NCI-H1930 (cell line): ENCODE results near the gene DNMT1.
"Not testable (repeated sequence)": the region's sequence is repeated elsewhere in the genome, so short reads cannot be mapped to it uniquely, and the experiment has no call there.

ENCODE experiments used
- DNase-seq, 2 experiments: peaks; one replicate each; lab custom pipeline; 2025; lab: John Stamatoyannopoulos, UW

DNMT1 gene

DNA sequence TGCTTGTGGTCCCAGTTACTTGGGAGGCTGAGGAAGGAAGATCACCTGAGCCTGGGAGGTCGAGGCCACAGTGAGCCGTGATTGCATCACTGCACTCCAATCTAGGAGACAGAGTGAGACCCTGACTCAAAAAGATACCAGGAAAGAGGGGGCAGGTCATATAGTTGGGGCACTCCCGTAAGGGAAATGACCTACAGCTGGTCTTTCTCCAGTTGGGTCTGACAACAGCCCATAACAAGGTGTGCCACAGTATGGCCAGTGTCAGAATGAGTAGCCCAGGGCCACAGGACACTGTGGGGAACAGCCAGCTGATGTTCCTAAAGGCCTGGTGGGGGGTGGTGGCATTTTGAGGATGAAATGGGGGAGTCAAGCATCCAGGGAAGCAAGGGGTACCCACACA, 10.8 kb downstream of the DNMT1 start:
- no peak for DNase-seq

- no peak for DNase-seq
Observed at GRCh38 chr19:10182847-10183246, 11.9 kb downstream of the DNMT1 start.

DNA sequence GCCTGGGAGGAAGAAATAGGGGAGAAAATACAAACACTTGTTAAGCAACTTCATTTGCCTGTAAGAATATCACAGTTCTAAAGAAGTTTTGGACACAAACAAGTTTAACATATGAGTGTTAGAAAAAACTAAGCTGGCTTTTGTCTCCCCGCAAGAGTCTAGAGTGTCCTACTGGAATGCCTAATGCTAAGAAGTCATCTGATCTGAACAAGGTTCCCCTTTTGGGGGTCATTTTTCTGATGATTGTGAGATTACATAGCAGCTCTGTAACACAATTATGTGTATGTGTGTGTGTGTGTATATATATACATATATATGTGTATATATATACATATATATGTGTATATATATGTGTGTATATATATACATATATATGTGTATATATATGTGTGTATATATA, 12.7 kb downstream of the DNMT1 start:
- DNase-seq, result no peak

- no peak for DNase-seq
Observed at GRCh38 chr19:10180459-10180858, 14.3 kb downstream of the DNMT1 start.

DNA sequence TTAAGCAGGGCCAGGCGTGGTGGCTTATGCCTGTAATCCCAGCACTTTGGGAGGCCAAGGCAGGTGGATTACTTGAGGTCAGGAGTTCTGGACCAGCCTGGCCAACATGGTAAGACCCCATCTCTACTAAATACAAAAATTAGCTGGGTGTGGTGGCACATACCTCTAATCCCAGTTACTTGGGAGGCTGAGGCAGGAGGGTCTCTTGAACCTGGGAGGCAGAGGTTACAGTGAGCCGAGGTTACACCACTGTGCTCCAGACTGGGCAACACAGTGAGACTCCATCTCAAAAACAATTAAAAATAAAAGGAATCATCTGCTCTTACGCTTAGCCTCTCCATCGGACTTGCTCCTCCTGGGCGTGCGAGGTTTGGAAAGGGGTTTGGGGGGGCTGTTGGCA, 14.7 kb downstream of the DNMT1 start:
- not testable (repeated sequence) for DNase-seq

DNA sequence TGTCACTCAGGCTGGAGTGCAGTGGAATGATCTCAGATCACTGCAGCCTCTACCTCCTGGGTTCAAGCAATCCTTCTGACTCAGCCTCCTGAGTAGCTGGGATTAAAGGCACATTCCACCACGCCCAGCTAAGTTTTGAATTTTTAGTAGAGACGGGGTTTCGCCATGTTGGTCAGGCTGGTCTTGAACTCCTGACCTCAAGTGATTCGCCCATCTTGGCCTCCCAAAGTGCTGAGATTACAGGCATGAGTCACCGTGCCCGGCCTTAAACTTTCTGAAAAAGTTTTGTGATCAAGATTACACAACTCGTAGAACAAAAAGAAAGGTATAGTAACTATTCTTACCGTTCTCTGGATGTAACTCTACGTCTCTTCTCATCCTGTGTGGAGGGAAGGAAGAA, 21.2 kb downstream of the DNMT1 start:
- no peak for DNase-seq

DNA sequence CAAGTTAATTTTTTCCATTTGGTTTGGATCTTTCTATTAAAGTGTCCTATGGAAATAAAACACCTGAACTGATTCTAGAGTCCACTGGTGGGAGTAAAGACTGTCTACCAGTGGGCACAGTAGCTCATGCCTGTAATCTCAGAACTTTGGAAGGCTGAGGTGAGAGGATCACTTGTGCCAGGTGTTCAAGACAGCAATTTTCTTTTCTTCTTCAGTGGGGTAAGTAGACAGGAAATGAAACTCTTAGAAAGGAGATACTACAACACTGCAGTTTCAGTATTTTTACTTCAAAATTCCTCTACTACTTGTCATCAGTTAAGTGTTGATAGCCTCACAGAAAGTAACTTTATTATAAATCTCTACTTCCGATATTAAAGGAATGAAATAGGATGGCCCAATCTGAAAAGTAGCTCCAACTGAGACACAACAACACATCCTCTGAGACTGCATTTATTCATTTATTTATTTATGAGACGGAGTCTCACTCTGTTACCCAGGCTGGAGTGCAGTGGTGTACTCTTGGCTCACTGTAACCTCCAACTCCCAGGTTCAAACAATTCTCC, 26.3 kb downstream of the DNMT1 start:
- no peak for DNase-seq

DNA sequence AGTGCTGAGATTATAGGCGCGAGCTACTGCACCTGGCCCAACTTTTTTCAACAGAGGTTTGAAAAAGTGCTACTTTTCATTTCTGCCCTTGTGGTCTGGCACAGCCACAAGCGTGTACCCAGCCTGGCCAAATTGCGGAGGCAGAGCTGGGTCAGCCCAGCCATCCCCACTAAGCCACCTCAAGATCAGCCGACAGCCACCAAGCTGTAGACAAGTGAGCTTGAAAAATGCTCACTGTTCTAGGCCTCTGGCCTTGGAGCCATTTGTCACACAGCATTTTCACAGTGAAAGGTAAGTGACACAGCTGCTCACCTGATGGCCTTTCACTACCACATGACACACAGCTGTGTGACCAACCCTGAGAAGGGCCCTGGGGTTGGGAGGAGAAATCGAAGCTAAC, 27.3 kb downstream of the DNMT1 start:
- no peak for DNase-seq

- not testable (repeated sequence) for DNase-seq
Observed at GRCh38 chr19:10166501-10166900, 28.3 kb downstream of the DNMT1 start.

DNA sequence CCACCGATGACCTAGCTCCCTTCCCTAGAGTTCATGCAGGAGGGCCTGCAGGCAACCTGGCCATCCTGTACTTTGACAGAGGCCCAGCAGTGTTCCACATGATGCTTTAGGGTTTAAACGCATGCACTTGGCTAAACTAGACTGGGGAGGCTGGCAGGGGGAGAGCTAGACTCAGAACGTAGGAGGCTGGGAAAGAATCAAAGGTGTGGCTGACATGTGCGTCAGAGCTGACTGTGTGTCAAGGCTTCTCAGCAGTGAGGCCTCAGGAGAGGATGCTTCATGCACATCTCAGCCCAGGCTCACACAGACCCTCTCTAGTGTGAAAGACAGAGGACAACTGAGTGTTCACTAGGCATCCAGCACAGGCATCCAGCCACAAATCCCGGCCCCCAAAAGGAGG, 28.7 kb downstream of the DNMT1 start:
- DNase-seq, result no peak

GRCh38 chr19:10163536-10163935, 31.2 kb downstream of the DNMT1 start:
- no peak for DNase-seq

- no peak for DNase-seq
Observed at GRCh38 chr19:10159610-10160009, 35.1 kb downstream of the DNMT1 start.

GRCh38 chr19:10158485-10158884, 36.3 kb downstream of the DNMT1 start:
- no peak for DNase-seq

DNA sequence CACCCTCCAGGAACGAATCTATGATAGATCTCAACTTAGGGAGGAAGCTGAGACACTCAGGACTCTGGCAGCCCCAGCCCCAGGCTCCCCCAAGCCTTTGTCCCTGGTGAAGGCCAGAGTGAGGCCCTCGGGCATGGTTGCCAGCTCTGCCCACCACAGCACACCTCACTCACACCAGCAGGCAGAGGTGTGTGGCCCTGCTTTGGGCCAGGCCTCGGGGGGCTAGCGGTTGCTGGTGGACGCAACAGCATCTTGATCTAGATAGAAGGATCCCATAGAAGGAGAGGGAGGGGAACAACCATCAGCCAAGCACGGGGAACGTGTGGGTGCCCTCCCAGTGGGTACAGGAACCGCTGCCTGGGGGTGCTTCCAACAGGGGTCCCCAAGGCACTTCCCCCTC, 36.7 kb downstream of the DNMT1 start:
- no peak for DNase-seq

DNA sequence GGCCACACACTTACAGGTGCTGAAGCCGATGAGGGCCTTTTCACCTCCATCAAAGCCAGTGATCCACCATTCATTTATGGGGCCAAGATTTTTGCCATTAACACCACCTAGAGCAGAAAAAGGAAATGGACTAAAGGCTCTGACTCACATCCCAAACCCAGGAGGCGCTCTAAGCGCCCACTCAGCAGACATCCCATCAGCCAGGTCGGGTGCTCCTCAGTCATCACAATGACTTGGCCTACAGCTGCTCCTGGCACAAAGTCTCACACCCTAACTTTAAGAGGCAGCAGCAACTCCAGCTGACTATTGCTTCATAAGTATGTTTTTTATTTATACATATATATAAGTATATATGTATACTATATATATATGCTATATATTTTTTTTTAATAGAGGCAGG, 38.9 kb downstream of the DNMT1 start:
- DNase-seq, result no peak

GRCh38 chr19:10152100-10152499, 42.7 kb downstream of the DNMT1 start:
- DNase-seq, result no peak

DNA sequence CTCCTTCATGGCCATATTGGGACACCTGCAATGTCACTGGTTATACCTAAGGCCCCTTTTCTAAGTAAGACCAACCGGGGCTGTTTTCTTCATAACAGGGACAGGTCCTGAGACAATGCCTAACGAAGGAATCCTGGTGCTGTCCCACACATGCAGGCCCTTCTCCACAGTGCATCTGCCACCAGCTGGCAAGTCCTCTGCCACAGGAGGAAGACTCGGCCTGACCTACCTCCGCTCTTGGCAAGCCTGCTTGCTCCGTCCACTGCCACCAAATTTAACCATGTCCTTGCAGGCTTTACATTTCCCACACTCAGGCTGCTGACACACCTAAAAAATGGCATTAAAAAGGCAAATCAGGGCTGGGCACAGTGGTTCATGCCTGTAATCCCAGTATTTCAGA, 43.2 kb downstream of the DNMT1 start:
- DNase-seq, result no peak

DNA sequence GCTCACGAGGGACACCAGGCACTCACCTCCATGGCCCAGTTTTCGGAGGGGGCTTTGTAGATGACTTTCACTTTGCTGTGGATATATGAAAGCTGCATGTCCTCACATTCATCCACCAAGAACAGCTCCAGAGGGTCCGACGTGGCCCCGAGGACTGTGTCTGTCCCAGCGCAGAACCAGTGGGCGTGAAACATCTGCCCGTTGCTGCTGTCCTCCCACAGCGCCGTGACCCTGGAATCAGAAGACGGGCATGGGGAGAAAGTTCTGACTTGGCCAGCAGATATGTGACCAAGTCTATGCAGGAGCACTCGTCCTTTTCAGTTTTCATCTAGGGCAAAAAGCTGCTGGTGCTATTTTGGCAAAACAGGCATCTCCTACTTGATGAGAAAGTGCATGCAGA, 45.3 kb downstream of the DNMT1 start:
- DNase-seq, result no peak

DNA sequence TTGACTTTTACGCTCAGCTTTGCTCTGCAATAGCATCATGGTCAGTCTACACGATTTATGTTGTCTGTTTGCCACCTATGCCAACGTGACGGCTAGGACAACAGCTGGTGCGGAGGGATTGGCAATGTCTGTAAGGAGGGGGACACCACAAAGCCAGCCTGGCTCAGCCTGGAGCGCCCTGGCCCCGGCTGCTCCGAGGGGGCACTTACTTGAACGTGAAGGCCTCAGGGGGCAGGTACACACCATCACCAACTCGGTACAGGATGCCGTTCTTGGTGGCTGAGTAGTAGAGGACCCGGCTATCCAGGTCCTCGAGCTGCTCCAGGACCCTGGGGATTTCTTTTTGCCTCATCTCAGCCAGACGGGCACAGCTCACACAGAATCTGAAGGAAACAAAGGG, 48.6 kb downstream of the DNMT1 start:
- no peak for DNase-seq

DNA sequence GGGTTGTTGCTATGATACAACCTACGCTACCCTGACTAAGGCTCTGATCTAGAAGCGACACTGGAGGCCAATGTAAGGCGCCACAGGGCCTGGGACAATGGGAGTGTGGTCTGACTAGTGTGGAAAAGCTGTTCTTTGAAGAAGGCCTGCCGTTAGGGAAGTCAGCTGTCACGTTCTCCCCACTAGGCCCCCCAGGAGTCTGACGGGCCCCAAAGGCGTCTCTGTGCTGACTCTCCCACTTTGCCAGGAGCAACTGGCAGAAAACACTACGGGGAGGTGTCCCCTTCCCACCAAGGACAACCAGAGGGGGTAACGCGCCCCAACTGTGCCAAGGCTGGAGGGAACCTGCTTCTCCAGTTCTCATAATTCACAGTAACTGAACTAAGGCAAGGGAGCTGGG, 49.7 kb downstream of the DNMT1 start:
- no peak for DNase-seq

DNA sequence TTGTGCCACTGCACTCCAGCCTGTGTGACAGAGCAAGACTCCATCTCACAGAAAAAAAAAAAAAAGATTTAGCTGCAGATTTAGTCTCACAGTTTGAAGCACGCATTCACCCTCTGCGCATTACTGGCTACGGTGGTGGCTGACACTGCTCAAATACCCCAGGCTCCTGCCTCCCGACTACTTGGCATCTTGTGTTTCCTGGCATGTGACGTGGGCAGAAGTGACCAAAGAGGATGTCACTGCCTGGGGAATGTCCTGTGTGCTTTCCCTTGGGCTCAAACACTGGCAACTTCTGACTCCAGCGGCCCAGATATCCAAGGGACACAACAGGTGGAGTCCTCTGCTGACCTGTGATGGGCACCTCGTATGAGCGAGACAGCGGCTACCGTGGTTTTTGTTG, 50.4 kb downstream of the DNMT1 start:
- no peak for DNase-seq

- no peak for DNase-seq
Observed at GRCh38 chr19:10143681-10144080, 51.1 kb downstream of the DNMT1 start.

GRCh38 chr19:10142701-10143375, 51.9 kb downstream of the DNMT1 start:
- no peak for DNase-seq

GRCh38 chr19:10141973-10142372, 52.8 kb downstream of the DNMT1 start:
- DNase-seq, result no peak
